HepG2 (cell line): ENCODE measurements around the gene DOCK3. TPM values are rescaled to one million over a fixed set of nuclear protein-coding genes. Genes with fewer than 3 reads are reported as not detected.

Experiments
- ATAC-seq: fragments of 200-7000 bp; cut with Tn5 transposase; 3 replicates; pipeline ENCODE4 v1.9.1; 2020; ENCODE audit warnings: mild to moderate bottlenecking, moderate library complexity
- BruUV-seq: library from RNA; stranded (reverse); fragments of 400-500 nt; replicated peaks from 2 replicates; lab custom pipeline; 2021; lab: Mats Ljungman, UMichigan
- CTCF ChIA-PET: fragments of 300-600 bp; formaldehyde crosslinking; extraction: SDS; loops from one replicate; lab custom pipeline; 2021; ENCODE audit warnings: low total read pairs, inconsistent platforms, low intra/inter-chr PET ratio; lab: Yijun Ruan, JAX
- POLR2A ChIA-PET: fragments of 350-600 bp; sonication (Branson Sonifier 250); formaldehyde crosslinking; loops from one replicate; lab custom pipeline; 2020; ENCODE audit warnings: antibody characterized with exemption, inconsistent platforms; lab: Yijun Ruan, JAX
- DNase-seq: peaks from one replicate; pipeline ENCODE4 v3.0.0-alpha.2; 2015; ENCODE audit warnings: low spot score
- FAIRE-seq: peaks from 3 replicates; lab custom pipeline; 2011; peaks lifted over from hg19 to GRCh38; lab: Jason Lieb, UNC
- H2AFZ ChIP-seq: one replicate; pipeline ENCODE4 v1.6.1; 2011; ENCODE audit warnings: low read length, inconsistent platforms
- H3K27ac ChIP-seq: fragments of 300-600 bp; 3 replicates; pipeline ENCODE4 v1.8.0; 2011; ENCODE audit warnings: mixed run types, mild to moderate bottlenecking, mixed read lengths, low read length, inconsistent platforms; ENCODE audit not compliant: insufficient read depth; ENCODE audit errors: extremely low read length
- H3K27me3 ChIP-seq, 2 experiments: fragments of 200-600 bp in 1 of 2; 2 replicates in 1 of 2; 3 replicates in 1 of 2; pipeline versions ENCODE4 v1.6.0 to v1.8.0; 2011; ENCODE audit warnings: low read length in 2 of 2, mild to moderate bottlenecking in 2 of 2, moderate library complexity in 2 of 2, inconsistent platforms in 1 of 2; ENCODE audit not compliant: insufficient read depth in 2 of 2, control insufficient read depth in 1 of 2
- H3K36me3 ChIP-seq, 2 experiments: fragments of 200-600 bp in 1 of 2; replicated peaks in 1 of 2; 2 replicates in 1 of 2; 3 replicates in 1 of 2; pipeline versions ENCODE4 v1.5.1 to v1.8.0; 2011; ENCODE audit warnings: low read length in 2 of 2, inconsistent platforms in 1 of 2; ENCODE audit not compliant: insufficient read depth in 2 of 2, control insufficient read depth in 1 of 2
- H3K4me1 ChIP-seq: 2 replicates; pipeline ENCODE4 v1.5.1; 2012; ENCODE audit warnings: low read length, inconsistent platforms; ENCODE audit not compliant: insufficient read depth
- H3K4me2 ChIP-seq: 2 replicates; pipeline ENCODE4 v1.6.0; 2011; ENCODE audit warnings: low read depth, low read length, inconsistent platforms
- H3K4me3 ChIP-seq, 3 experiments: fragments of 200-600 bp in 1 of 3; sonication (generic), shearing (Covaris generic) in 1 of 3; replicated peaks in 1 of 3; 2 replicates each; pipeline ENCODE4 v1.5.1; 2011 to 2016; ENCODE audit warnings: low read length in 3 of 3, inconsistent platforms in 2 of 3, low read depth in 2 of 3, mild to moderate bottlenecking in 2 of 3, control low read depth in 1 of 3, mixed read lengths in 1 of 3; ENCODE audit not compliant: insufficient read depth in 1 of 3
- H3K79me2 ChIP-seq: one replicate; pipeline ENCODE4 v1.6.1; 2011; ENCODE audit warnings: low read length, inconsistent platforms; ENCODE audit not compliant: insufficient read depth
- H3K9ac ChIP-seq: 2 replicates; pipeline ENCODE4 v1.6.0; 2011; ENCODE audit warnings: mild to moderate bottlenecking, low read depth, low read length, inconsistent platforms; ENCODE audit not compliant: insufficient read depth
- H3K9me3 ChIP-seq: 2 replicates; pipeline ENCODE4 v1.5.1; 2012; ENCODE audit warnings: mild to moderate bottlenecking, low read length
- H4K20me1 ChIP-seq: 2 replicates; pipeline ENCODE4 v1.6.0; 2011; ENCODE audit warnings: inconsistent platforms, mild to moderate bottlenecking, low read length, moderate library complexity; ENCODE audit not compliant: insufficient read depth
- GLMP ChIP-seq: sonication (generic); formaldehyde crosslinking; IDR thresholded peaks from 2 replicates; pipeline ENCODE4 v1.9.0; 2021; ENCODE audit warnings: missing genetic modification reagents, mild to moderate bottlenecking, borderline replicate concordance
- RARG ChIP-seq: sonication (generic); formaldehyde crosslinking; IDR thresholded peaks from 2 replicates; pipeline ENCODE4 v1.4.0; 2020; ENCODE audit warnings: low read depth, mild to moderate bottlenecking, missing genetic modification reagents
- TEAD3 ChIP-seq: optimal IDR thresholded peaks from 2 replicates; pipeline ENCODE3; 2016; ENCODE audit warnings: borderline replicate concordance
- ZKSCAN5 ChIP-seq: sonication (generic); formaldehyde crosslinking; IDR thresholded peaks from 2 replicates; pipeline ENCODE4 v1.5.1; 2020; ENCODE audit warnings: mild to moderate bottlenecking, missing genetic modification reagents
- ZNF484 ChIP-seq: sonication (generic); formaldehyde crosslinking; IDR thresholded peaks from 2 replicates; pipeline ENCODE4 v1.5.1; 2020; ENCODE audit warnings: mild to moderate bottlenecking, low read depth, missing genetic modification reagents, borderline replicate concordance
- ZSCAN12 ChIP-seq: sonication (generic); formaldehyde crosslinking; IDR thresholded peaks from 2 replicates; pipeline ENCODE4 v1.9.0; 2021; ENCODE audit warnings: mild to moderate bottlenecking, missing genetic modification reagents
- WGBS: methylation state at CpG from one replicate; pipeline ENCODE4 v1.1.6; 2017; ENCODE audit warnings: low lambda C conversion rate; 5-methylcytosine and 5-hydroxymethylcytosine counted together
- in situ Hi-C: cut with HindIII; loops from 2 replicates; pipeline ENCODE4 v1.10.0; 2017; ENCODE audit warnings: low pct_unique_long_range_greater_than_20kb; ENCODE audit not compliant: extremely low pct_ligation_motif_present
- intact Hi-C: fragments of 100-400 bp; cut with micrococcal nuclease; formaldehyde crosslinking; loops from one replicate; pipeline ENCODE4 v1.10.0; 2022; ENCODE audit not compliant: unreplicated experiment
- polyA plus RNA-seq, 8 experiments: library from polyadenylated mRNA; depleted of rRNA in 3 of 8; stranded (reverse) in 7 of 8; unstranded in 1 of 8; fragments of >200 nt; fragmentation: Illumina TruSeq in 4 of 8; extraction: Trizol in 4 of 8; gene quantifications; 2 replicates each; pipeline versions ENCODE4 v1.2.1 to v1.2.3, GENCODE V29; 2011 to 2016; ENCODE audit warnings: low read depth in 4 of 8, missing spikeins in 1 of 8, mixed read lengths in 1 of 8; ENCODE audit not compliant: insufficient read depth in 1 of 8
- total RNA-seq, 5 experiments: library from RNA; depleted of rRNA; stranded (reverse); fragments of >200 nt; fragmentation: Illumina TruSeq; extraction: Trizol; gene quantifications; 2 replicates each; pipeline ENCODE4 v1.2.3, GENCODE V29; 2016; ENCODE audit warnings: low read depth in 1 of 5

DOCK3 gene
- total and polyA plus RNA-seq, 2 of the 13 experiments (the other 11 are each of a cell fraction or from before 2014, with no cell fraction given): not detected

DNA sequence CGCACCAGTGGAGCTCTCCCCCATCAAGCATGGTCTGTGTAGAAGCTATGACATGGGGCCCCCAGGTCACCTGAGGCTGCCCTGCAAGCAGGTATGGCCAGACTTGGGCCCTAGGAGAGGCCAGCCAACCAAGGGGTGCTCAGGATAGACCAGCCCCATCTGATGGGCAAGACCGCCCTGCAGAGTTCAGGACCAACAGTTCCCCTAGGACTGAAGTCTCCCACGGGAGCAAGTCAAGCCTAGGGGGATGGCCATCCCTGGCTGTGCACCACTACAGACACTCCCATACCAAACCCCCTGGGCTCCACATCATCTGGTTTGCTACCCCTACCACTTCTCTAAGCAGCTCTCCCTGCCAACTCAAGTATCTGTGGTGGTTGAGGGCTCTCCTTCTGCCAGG, 568.2 kb downstream of the DOCK3 start:
- intact Hi-C loops: no loop called here
- no peaks in the 10 kb centered on the region for H3K36me3 ChIP-seq
- CTCF ChIA-PET: no interaction called here
- DNase-seq: no peak
- H3K4me1 ChIP-seq: no peaks in the 10 kb centered on the region
- no peak overlapping the region for H3K4me2 ChIP-seq
- no peak overlapping the region for H3K27ac ChIP-seq
- no peak overlapping the region for H3K4me3 ChIP-seq
- WGBS: no CpG with 5 or more reads among the region's 3 CpGs
- TF ChIP-seq GLMP (CRISPR knock-in tag): no peak
- no peak for TF ChIP-seq ZSCAN12 (CRISPR knock-in tag)
- no peak for TF ChIP-seq ZKSCAN5 (CRISPR knock-in tag)
- TF ChIP-seq ZNF484 (CRISPR knock-in tag): no peak
- TF ChIP-seq RARG: no peak
- TF ChIP-seq, all 625 proteins: peak for 0
- ATAC-seq: no peak
- no TSS peak for BruUV-seq
- Histone ChIP-seq H3K9ac (no peak overlapping the region), H4K20me1 (no peaks in the 10 kb centered on the region), H3K79me2 (no peaks in the 10 kb centered on the region), H3K27me3 (no peaks in the 10 kb centered on the region), H3K9me3 (no peaks in the 10 kb centered on the region), H2AFZ (no peak overlapping the region)
- no peak for FAIRE-seq
- in situ Hi-C loops: no loop called here
- POLR2A ChIA-PET: no interaction called here

- FAIRE-seq (no peak), ATAC-seq (no peak), DNase-seq (no peak)
- POLR2A ChIA-PET: no interaction called here
- Histone ChIP-seq H3K9me3 (no peaks in the 10 kb centered on the region), H3K9ac (no peak overlapping the region), H3K27me3 (no peaks in the 10 kb centered on the region), H2AFZ (no peak overlapping the region), H3K4me2 (no peak overlapping the region), H3K4me1 (no peaks in the 10 kb centered on the region), H3K4me3 (no peak overlapping the region), H3K27ac (no peak overlapping the region), H4K20me1 (no peaks in the 10 kb centered on the region), H3K36me3 (no peaks in the 10 kb centered on the region), H3K79me2 (no peaks in the 10 kb centered on the region)
- in situ Hi-C loops: no loop called here
- TF ChIP-seq TEAD3 (CRISPR knock-in tag): no peak
- no TSS peak for BruUV-seq
- CTCF ChIA-PET: no interaction called here
- intact Hi-C loops: no loop called here
These were observed 569.2 kb downstream of the DOCK3 start for GRCh38 chr3:51243924-51244323.
